GM21786 (cell line): ENCODE measurements around the gene SERPINA1.

ENCODE experiments used
- ATAC-seq: cut with Tn5 transposase; IDR thresholded peaks from one replicate; pipeline ENCODE4 v1.9.1; 2021; ENCODE audit not compliant: unreplicated experiment

SERPINA1 gene

DNA sequence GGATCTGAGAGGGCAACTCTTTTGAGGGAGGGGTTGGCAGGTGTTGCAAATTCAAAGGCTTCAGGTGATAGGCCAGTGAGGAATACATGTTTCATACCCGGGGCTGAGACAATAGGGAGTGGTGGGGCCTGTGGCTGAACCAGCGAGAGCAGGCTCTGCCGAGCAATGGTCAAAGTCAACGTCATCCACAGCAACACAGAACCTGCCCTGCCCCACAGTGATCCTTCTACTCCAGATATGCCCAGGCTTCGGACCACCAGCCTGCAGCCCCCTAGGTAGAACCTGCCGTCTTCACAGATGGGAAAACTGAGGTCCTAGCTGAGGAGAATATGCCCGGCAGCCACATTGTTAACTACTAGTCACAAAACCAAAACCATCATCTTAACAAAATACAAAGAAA lies 4.1 kb downstream of the SERPINA1 start:
- no peak for ATAC-seq

DNA sequence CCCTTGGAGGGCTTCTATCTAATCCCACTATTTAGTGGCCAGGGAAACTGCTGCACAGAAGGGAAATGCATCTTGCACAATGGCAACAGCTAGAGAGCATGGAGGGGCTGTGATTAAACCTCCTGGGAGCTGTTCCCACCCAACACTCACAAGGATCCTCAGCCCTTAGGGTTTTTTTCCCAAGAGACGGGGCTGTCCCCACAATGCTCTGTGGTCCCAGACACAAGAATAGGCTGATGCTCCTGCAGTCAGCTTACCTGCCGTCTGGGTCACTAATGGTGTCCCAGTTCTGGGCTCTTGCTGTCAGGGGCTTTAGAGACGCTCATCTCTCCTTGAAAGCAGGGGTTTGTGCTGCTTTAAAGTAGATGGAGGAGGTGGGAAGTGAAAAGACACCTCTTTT lies 4.6 kb downstream of the SERPINA1 start:
- no peak for ATAC-seq

DNA sequence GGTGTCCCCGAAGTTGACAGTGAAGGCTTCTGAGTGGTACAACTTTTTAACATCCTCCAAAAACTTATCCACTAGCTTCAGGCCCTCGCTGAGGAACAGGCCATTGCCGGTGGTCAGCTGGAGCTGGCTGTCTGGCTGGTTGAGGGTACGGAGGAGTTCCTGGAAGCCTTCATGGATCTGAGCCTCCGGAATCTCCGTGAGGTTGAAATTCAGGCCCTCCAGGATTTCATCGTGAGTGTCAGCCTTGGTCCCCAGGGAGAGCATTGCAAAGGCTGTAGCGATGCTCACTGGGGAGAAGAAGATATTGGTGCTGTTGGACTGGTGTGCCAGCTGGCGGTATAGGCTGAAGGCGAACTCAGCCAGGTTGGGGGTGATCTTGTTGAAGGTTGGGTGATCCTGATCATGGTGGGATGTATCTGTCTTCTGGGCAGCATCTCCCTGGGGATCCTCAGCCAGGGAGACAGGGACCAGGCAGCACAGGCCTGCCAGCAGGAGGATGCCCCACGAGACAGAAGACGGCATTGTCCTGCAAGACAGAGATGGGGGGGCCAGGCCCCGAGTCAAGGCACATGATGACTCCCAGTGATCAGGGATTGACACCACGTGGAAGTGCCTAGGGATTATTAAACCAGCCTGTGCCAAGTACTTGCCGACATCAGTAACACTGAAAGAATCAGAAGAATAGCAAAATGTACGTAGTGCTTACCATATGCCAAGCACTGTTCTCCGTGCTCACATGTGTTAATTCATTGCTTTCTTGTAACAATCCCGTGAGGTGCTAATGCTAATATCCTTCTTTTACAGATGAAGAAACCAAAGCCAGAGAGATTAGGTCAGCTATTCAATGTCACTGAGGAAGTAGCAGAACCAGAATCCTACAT lies 5.4 kb downstream of the SERPINA1 start:
- no peak for ATAC-seq

DNA sequence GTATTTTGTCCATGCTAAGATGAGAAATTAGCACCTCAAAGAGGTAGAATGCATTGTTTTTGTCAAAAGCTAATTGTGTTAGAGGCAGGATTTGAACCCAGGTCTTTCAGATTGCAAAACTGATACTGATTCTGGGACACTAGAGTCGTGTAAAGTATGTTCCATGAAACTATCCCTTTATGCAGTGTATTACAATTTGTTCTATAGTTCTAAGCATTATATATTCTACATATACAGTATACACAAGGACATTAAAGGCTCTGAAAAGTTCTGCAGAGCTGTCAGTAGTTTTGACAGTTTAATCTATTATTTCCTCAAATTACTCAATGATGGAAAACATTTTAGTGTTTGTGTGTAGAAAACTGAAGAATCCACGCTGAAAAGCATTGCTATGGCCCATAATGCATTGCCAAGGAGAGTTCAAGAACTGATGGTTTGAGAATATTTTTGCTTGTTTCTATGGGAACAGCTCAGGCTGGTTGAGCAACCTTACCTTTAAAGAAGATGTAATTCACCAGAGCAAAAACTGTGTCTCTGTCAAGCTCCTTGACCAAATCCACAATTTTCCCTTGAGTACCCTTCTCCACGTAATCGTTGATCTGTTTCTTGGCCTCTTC lies 6.2 kb downstream of the SERPINA1 start:
- ATAC-seq = no peak

DNA sequence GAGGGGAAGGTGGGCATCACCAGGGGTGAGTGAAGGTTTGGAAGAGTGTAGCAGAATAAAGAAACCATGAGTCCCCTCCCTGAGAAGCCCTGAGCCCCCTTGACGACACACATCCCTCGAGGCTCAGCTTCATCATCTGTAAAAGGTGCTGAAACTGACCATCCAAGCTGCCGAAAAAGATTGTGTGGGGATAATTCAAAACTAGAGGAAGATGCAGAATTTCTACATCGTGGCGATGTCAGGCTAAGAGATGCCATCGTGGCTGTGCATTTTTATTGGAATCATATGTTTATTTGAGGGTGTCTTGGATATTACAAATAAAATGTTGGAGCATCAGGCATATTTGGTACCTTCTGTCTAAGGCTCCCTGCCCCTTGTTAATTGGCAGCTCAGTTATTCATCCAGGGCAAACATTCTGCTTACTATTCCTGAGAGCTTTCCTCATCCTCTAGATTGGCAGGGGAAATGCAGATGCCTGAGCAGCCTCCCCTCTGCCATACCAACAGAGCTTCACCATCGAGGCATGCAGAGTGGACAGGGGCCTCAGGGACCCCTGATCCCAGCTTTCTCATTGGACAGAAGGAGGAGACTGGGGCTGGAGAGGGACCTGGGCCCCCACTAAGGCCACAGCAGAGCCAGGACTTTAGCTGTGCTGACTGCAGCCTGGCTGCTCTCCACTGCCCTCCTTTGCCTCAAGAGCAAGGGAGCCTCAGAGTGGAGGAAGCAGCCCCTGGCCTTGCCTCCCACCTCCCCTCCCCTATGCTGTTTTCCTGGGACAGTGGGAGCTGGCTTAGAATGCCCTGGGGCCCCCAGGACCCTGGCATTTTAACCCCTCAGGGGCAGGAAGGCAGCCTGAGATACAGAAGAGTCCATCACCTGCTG lies 7.0 kb downstream of the SERPINA1 start:
- ATAC-seq = no peak

DNA sequence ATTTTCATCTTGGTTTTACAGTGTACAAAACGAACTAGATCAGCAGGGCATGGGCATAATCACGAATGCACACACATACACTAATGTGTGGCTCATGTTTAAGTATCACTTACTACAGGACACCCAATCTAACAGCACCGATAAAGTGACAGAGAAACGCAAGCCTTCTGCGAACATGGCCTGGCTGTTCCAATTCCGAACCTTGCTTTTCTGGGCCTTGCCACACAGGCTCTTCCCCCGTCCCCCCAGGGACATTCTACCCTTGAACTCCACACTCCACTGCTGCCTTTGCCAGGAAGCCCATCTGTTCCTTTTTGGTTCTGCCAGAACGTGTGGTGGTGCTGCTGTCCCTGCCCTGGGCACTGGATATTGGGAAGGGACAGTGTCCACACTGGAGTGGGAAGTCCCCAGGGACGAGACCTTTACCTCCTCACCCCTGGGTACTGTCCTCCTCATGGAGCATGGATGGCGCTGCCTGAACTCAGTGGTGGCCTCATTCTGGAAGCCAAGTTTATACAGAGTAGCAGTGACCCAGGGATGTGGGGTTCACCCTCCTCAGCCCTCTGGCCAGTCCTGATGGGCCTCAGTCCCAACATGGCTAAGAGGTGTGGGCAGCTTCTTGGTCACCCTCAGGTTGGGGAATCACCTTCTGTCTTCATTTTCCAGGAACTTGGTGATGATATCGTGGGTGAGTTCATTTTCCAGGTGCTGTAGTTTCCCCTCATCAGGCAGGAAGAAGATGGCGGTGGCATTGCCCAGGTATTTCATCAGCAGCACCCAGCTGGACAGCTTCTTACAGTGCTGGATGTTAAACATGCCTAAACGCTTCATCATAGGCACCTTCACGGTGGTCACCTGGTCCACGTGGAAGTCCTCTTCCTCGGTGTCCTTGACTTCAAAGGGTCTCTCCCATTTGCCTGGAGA lies 7.9 kb downstream of the SERPINA1 start:
- no peak for ATAC-seq

DNA sequence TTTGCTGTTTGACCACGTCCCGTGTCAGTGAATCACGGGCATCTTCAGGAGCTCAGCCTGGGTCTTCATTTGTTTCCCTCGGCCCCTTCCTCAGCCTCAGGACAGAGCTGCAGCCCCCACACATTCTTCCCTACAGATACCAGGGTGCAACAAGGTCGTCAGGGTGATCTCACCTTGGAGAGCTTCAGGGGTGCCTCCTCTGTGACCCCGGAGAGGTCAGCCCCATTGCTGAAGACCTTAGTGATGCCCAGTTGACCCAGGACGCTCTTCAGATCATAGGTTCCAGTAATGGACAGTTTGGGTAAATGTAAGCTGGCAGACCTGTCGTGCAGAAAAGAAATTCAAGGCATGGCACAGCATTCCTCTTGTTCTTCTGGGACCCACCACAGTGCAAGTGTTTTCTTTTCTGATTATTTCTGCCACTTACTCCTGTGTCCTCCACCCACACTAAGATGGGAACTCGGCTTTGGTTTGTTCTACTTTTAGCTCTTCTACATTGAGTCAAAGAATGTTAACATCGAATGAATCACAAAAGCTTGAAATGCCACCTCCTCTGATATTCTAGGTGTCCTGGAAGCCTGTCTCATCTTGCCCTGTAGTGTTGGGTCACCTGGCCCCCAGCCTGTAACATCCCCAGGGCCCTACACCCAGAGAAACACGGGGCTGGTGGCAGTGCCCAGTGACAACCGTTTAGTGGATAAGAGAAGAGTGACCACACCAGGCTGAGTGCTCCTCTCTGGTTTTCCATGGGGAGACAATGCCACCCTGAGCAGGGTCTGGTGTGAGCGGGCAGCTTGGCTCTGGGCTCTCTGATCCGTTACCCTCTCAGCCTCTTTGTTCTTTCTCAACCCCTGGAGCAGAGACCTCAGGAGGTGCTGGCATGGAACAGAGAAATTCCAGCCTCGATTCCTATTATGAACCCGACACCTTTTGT lies 8.8 kb downstream of the SERPINA1 start:
- ATAC-seq = no peak

DNA sequence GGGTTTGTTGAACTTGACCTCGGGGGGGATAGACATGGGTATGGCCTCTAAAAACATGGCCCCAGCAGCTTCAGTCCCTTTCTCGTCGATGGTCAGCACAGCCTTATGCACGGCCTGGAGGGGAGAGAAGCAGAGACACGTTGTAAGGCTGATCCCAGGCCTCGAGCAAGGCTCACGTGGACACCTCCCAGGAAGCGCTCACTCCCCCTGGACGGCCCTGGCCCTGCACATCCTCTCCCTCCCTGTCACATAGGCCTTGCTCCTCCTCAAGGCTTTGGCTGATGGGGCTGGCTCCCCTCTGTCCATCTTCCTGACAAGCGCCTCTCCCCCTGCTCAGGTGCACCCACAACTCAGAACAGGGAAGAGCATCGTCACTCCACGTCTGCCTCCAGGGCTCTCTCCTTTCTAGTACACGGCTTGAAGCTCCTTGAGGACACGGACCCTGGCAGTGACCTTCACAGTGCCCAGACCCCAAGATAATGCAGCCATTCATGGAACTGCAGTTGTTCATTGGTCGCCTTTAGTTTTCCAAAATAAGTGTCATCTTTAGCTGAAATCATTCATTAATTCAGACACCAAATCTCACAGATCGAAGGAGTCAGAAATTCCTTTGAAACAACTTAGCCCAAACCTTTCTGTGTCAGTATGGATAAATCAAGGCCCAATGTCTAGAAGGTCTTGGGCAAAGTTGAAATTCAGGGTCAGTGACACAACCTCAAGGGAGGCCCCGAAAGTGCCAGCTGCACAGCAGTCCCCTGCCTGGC lies 9.7 kb downstream of the SERPINA1 start:
- ATAC-seq = no peak

DNA sequence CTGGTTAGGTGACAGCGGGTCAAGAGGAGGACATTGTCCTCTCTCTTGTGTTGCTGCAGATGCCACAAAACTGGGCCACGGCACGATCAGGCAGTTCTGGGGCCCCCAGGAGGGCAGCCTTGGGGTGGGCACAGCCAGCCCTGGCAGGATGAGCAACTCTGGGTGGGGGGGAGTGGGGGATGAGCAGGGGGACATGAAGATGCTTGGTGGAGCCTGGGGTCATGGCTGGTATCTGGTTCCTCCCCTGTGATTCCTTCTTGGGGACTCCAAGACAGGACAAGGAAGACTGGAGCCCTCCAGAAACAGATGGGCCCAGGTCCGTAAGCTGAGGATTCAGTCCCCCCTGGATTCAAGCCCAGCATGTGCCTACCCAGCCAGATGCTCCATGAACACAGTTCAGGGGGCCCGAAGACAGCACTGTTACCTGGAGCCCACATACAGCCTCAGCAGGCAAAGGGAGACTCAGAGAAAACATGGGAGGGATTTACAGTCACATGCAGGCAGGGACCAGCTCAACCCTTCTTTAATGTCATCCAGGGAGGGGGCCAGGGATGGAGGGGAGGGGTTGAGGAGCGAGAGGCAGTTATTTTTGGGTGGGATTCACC lies 10.4 kb downstream of the SERPINA1 start:
- ATAC-seq = no peak

DNA sequence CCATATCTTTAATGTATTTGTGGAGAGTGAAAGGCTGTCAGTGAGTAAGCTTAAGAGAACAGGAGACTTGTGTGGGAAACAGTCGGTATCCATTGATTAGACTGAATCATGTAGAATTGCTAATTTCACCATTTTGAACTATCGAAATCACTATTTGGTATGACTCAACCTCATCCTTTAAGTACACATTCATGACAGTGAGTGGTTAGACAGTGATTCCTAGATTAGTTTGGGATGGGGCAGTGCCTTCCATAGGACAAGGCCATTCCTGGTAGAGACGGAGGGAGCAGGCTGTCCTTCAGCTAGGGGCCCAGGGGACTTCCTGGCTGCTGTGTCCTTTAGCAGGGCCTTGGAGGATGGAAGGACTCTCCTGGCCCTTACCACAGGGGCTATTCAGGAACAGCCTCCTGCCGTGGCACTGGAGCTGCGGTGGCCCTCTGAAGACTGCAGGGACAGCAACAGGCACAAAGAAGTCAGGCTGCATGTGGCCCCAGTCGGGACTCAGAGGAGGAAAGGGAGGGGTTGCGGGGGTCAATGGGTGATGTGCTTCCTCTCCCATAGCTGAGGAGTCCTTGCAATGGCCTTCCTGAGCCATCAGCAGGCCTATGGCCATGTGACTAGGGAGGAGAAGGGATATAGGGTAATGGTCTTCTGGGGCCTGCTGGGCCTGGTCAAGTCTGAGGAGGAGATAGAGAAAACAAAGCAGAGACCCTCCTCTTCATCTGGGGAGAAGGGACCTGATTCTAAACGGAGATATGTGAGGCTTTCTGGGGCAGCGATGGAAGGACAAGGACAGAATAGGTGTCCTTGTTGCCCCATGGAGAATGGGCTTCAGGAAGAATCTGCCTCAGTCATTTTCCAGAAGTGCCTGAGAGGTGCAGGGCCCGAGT lies 11.2 kb downstream of the SERPINA1 start:
- ATAC-seq = no peak

DNA sequence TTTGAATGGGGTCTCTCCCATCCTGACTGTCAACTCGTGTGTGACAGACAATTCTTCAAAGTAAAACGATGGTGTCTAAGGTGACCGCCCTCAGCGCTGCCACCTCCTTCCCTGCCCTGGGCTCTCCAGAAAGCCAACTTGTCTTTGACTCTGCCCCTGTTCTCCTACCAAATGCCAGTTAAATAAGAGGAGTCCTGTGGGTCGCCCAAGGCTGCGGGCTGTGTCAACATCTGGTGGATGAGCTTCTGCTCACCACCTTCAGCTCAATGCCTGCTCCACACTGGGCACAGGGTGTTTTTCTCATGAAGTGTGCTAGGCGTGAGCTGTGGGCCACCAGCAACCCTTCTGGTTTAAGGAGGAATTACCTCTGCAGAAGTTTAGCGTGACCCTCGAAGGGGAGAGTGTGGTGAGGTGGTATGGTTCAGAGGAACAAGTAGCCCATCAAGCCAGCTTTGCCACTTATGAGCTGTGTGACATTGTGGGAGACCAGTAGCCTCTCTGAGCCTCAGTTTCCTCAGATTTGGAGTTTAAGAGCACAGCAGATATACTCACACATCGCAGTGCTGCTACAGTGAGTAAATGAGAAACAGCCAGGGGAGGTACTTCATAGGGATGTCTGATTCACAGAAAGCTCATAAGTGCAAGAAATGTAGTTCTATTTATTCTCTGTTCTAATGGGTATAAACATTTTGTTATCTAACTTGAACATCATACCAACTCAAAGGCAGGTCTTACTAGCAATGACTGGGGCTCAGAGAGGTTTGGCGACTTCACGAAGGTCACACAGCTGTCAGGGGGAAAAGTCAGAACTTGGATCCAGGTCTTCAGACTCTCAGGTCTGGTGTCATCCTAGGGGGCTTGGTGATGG lies 12.1 kb downstream of the SERPINA1 start:
- no peak for ATAC-seq

DNA sequence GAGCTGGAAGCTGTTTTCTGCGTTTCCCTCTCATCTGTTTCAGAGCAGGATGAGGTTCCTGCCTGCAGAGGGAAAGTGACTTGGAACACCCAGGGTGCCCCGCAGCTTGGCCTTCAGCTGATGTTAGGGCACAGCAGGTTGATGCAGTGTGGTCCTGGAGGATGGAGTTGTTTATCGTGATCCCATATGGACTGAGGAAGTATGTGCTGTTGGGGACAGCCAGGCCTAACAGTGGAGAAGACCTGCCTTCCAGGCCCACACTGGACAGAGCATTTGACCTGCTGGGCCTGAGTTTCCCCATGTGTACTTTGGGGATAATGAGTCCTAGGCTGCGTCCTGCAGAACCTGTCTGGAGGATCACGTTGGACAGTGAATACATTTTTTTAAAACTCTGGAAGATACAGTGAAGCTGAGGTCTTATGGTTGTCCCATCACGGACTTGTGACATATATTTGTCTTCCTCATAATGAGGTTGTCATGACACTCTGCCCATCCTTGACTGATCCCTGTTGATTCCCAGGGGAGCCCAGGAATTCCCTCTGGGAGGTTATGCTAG lies 12.8 kb downstream of the SERPINA1 start:
- no peak for ATAC-seq

DNA sequence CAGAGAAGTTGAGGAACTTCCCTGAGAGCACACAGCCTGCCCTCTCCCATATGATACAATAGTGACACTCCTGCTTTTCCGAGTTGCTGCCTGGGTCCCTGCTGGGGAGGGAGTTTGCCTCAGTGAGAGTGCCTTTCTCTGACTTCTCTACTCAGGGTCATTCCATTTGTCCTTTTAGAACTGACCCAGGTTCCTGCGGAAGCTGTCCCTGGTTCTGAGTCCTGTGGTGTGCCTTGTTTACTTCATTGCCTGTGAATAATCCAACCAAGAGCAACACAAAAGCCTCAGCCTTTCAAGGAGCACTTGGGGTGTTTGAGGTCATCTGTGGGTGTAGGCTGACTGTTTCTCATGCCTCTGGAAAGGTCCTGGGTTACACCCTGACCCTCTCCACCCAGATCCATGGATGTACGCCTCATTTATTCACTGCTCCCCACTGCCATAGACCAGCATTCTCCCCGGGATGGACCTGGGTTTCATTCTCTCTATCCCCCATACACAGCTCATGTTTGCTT lies 13.6 kb downstream of the SERPINA1 start:
- ATAC-seq = no peak

DNA sequence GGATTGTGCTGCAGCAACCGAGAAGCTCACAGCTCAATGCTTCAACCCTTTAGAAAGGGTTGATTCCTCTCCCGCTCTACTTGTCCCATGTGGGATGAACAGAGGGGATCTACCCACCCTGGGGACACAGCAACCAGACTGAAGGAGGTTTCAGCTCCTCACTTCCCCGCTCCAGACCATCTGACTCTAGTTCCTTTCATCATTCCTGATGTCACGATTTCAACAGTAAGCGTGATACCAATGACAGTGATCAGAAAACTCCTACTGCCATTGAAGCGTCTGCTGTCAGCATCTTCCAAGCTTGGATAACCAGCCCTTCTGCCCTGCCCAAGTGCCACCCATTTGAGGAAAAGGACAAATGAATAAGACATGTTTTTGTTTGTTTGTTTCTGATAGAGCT lies 14.3 kb downstream of the SERPINA1 start:
- no peak for ATAC-seq

DNA sequence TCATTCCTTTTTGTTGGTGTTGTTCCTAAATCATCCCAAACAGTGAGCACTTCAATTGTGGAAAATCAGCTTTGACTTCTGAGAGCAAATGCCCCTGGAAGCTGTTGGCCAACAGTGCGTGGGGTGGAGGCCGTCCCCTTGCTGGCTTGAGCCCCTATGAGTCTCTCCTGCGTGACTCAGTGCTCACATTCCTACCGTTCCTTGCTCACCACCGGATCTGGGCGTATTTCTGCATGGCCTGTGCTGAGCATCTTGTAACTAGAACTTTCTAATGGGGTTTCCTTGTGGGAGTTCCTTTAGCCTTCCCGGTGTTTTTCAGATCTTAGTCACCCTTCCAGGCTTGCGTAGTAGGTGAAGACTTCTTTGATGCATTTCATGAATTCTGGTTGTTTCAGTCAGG lies 14.7 kb downstream of the SERPINA1 start:
- no peak for ATAC-seq
